Measurements from ENCODE around the gene SNORC.

The SNORC gene

DNA sequence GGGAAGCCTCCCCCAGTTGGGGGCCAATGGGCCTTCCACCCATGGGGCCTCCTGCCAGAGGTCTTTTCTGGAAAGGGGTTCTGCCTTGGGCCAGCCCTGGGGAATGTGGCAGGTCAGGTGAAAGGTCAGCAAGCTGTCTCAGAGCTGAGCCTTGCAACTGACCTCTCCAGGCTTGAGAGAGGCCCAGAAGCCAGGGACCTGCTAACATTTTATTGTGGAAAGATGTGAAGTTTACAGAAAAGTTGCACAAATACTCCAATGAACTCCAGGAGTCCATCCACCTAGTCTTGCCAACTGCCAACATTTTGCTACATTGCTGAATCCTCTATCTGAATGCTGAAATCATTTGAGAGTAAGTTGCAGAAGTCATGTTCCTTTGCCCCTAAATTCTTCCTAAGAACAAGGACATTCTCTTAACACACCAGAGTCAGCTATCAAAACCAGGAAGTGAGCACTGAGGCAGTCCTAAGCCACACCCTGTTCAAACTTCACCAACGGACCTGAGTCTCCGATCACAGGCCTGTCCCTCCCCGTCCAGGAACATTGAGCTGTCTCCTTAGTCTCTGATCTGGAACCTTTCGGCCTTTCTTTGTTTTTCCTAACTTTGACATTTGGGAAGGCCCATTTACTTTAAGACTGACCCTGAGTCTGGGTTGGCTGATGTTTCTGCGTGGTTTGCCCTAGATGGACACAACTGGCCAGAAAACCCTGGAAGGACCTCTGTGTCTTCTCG lies 4.0 kb downstream of the SNORC start:
- ChIA-PET POLR2A (no interaction called here), CTCF (no interaction called here)
- no peak for DNase-seq (ENCODE audit: extremely low spot score)
- TF ChIP-seq BHLHE40 (IDR thresholded peaks at IDR 0.05; ENCODE audit: borderline replicate concordance), result no peak
- TF ChIP-seq ELF4 (IDR thresholded peaks at IDR 0.05), result no peak
- no peak for TF ChIP-seq TARDBP (IDR thresholded peaks at IDR 0.05)
- TF ChIP-seq ARNT (IDR thresholded peaks at IDR 0.05), result no peak
- no peak for TF ChIP-seq FOXM1 (IDR thresholded peaks at IDR 0.05; ENCODE audit: borderline replicate concordance)
- no peak for TF ChIP-seq FOXK2 (IDR thresholded peaks at IDR 0.05)
- no peak for TF ChIP-seq HDGF (IDR thresholded peaks at IDR 0.05; ENCODE audit: borderline replicate concordance)
- TF ChIP-seq SUZ12 (IDR thresholded peaks at IDR 0.05), result no peak

DNA sequence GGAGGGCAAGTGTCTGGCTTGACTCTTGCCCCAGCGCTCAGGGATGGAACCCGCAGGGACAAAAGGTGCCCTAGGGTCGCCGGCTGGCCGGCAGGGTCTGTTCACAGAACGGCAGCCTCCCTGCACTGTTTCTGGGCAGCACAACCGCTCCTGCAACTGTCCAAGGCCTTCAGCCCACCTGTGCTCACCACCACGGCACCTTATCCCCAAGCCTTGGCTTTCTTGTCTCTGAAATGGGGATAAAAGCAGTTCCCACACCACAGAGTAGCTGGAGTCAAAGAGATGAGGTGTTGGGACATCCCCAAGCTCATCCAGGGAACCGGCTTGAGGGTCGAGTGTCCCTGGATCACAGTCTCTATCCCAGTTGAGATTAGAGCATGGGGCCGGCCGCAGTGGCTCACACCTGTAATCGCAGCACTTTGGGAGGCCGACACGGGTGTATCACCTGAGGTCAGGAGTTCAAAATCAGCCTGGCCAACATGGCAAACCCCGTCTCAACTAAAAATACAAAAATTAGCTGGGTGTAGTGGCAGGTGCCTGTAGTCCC lies 4.7 kb downstream of the SNORC start:
- POLR2A ChIA-PET, result no interaction called here
- CTCF ChIA-PET, result no interaction called here
- no peak for DNase-seq (ENCODE audit: extremely low spot score)
- no peak for TF ChIP-seq L3MBTL2 (conservative IDR thresholded peaks at IDR 0.05)
- no peak for TF ChIP-seq ZNF384 (IDR thresholded peaks at IDR 0.05)

GRCh38 chr2:232875256-232876121 lies 5.4 kb downstream of the SNORC start:
- no peak for DNase-seq (ENCODE audit: extremely low spot score)
- ChIA-PET CTCF (no interaction called here), POLR2A (no interaction called here)
- TF ChIP-seq SP1 (IDR thresholded peaks at IDR 0.05) (no peak), SUZ12 (IDR thresholded peaks at IDR 0.05) (no peak), FOXK2 (IDR thresholded peaks at IDR 0.05) (no peak), NFRKB (IDR thresholded peaks at IDR 0.05) (no peak), HDGF (IDR thresholded peaks at IDR 0.05; ENCODE audit: borderline replicate concordance) (no peak), L3MBTL2 (conservative IDR thresholded peaks at IDR 0.05) (no peak), ARNT (IDR thresholded peaks at IDR 0.05) (no peak), ZNF384 (IDR thresholded peaks at IDR 0.05) (no peak), CTBP1 (IDR thresholded peaks at IDR 0.05; ENCODE audit: borderline replicate concordance) (no peak), TARDBP (IDR thresholded peaks at IDR 0.05) (no peak), ELF4 (IDR thresholded peaks at IDR 0.05) (no peak), PKNOX1 (IDR thresholded peaks at IDR 0.05) (no peak), FOXA1 (IDR thresholded peaks at IDR 0.05) (no peak), FOXM1 (IDR thresholded peaks at IDR 0.05; ENCODE audit: borderline replicate concordance) (no peak), LEF1 (IDR thresholded peaks at IDR 0.05; ENCODE audit: borderline replicate concordance) (no peak), BHLHE40 (IDR thresholded peaks at IDR 0.05; ENCODE audit: borderline replicate concordance) (no peak)

DNA sequence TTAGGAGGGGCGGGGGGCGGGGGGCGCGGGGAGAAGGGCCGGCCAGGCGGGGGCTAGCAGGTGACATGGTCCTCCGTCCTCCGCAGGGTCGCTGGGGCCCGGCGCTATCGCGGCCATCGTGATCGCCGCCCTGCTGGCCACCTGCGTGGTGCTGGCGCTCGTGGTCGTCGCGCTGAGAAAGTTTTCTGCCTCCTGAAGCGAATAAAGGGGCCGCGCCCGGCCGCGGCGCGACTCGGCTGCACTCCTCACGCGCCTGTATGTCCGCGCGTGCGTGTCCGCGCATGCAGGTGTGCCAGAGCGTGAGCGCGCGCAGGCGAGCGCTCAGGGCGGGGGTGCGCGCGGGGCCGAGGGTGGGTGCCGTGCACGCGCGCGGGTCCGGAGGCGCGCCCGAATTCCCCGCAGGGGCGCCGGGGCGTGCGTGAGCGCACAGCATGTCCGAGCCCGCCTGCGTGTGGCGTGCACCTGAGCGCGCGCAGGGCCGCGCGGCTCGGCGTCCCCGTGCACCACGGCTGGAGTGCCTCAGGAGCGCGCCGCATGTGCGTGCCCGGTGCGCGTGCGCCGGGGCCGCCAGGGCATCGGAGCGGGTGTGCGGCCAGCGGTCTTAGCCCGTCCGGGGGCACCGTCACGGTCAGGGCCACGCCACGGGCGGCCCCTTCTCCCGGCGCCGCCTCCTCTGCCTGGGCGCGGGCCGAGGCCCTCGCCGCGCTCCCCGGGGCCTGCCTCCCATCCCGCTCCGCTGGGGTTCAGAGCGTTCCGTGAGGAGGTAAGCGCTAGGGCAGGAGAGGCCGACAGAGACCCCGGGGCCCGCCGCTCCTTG lies 6.3 kb downstream of the SNORC start:
- CTCF ChIA-PET, result no interaction called here
- DNase-seq (ENCODE audit: extremely low spot score), result no peak
- POLR2A ChIA-PET, result no interaction called here
- TF ChIP-seq TARDBP (IDR thresholded peaks at IDR 0.05), result no peak
- TF ChIP-seq LEF1 (IDR thresholded peaks at IDR 0.05; ENCODE audit: borderline replicate concordance), result no peak
- no peak for TF ChIP-seq SP1 (IDR thresholded peaks at IDR 0.05)
- no peak for TF ChIP-seq FOXA1 (IDR thresholded peaks at IDR 0.05)
- no peak for TF ChIP-seq CTBP1 (IDR thresholded peaks at IDR 0.05; ENCODE audit: borderline replicate concordance)
- no peak for TF ChIP-seq ARNT (IDR thresholded peaks at IDR 0.05)
- TF ChIP-seq BHLHE40 (IDR thresholded peaks at IDR 0.05; ENCODE audit: borderline replicate concordance), result no peak
- no peak for TF ChIP-seq PKNOX1 (IDR thresholded peaks at IDR 0.05)
- TF ChIP-seq HDGF (IDR thresholded peaks at IDR 0.05; ENCODE audit: borderline replicate concordance), result no peak
- no peak for TF ChIP-seq FOXK2 (IDR thresholded peaks at IDR 0.05)
- TF ChIP-seq NFRKB (IDR thresholded peaks at IDR 0.05), result no peak
- TF ChIP-seq FOXM1 (IDR thresholded peaks at IDR 0.05; ENCODE audit: borderline replicate concordance), result no peak

DNA sequence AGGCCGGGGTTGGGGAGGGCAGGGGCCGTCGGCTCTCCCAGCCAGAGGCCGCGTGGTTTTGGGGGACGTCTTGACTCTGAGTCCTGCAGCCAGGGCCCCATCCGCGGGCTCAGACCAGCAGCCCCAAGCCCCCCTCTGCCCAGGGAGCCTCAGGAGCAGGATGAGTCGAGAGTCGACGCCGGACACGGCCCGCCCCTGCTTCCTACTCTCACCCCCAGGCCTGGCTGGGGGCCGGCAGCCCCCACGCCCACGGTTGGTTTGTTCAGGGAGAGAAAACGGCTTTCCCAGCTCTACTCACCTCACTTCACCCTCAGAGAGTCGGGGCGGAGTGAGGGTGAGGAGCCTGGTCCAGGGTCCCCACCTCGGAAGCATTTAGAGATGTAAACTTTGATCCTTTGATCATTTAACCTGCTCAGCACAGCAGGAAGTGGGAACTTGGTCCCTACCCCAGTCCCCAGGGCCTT lies 6.9 kb downstream of the SNORC start:
- CTCF ChIA-PET, result no interaction called here
- no peak for TF ChIP-seq ELF4 (IDR thresholded peaks at IDR 0.05)
- no peak for TF ChIP-seq BHLHE40 (IDR thresholded peaks at IDR 0.05; ENCODE audit: borderline replicate concordance)
- TF ChIP-seq FOXK2 (IDR thresholded peaks at IDR 0.05), result no peak
- TF ChIP-seq ARNT (IDR thresholded peaks at IDR 0.05), result no peak
- no peak for TF ChIP-seq SUZ12 (IDR thresholded peaks at IDR 0.05)
- no peak for TF ChIP-seq LEF1 (IDR thresholded peaks at IDR 0.05; ENCODE audit: borderline replicate concordance)
- TF ChIP-seq CTBP1 (IDR thresholded peaks at IDR 0.05; ENCODE audit: borderline replicate concordance), result no peak
- no peak for TF ChIP-seq FOXA1 (IDR thresholded peaks at IDR 0.05)
- TF ChIP-seq ZNF384 (IDR thresholded peaks at IDR 0.05), result no peak
- no peak for TF ChIP-seq TARDBP (IDR thresholded peaks at IDR 0.05)
- TF ChIP-seq L3MBTL2 (conservative IDR thresholded peaks at IDR 0.05), result no peak
- TF ChIP-seq HDGF (IDR thresholded peaks at IDR 0.05; ENCODE audit: borderline replicate concordance), result no peak
- no peak for TF ChIP-seq FOXM1 (IDR thresholded peaks at IDR 0.05; ENCODE audit: borderline replicate concordance)
- TF ChIP-seq NFRKB (IDR thresholded peaks at IDR 0.05), result no peak
- no peak for TF ChIP-seq PKNOX1 (IDR thresholded peaks at IDR 0.05)
- TF ChIP-seq SP1 (IDR thresholded peaks at IDR 0.05), result no peak
- DNase-seq (ENCODE audit: extremely low spot score), result no peak
- POLR2A ChIA-PET, result no interaction called here

Data from HEK293T (cell line).